Measurements from ENCODE around the gene CIB2. TPM values are rescaled to one million over a fixed set of nuclear protein-coding genes. Genes with fewer than 3 reads are reported as not detected.

CIB2 gene
- polyA plus RNA-seq, 2 of the 4 experiments (the other 2 are of a cell fraction) = 21.2 to 25.3 TPM

DNA sequence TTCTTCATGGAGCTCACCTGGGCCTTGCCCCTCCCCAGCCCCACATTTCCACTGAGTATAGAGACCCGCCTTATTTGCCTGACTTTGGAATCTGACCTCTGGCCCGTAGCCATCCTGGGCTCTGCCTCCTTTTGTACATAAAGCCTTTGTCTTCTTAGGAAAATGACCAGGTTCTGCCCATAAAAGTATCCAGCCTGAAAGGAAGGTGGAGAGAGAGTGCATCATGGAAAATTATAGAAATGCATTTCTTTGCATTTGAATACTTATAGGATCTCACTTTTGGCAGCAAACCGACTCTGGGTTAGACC is 42.5 kb downstream of the CIB2 start:
- no peaks in the 10 kb centered on the region for H3K9me3 ChIP-seq
- ChIA-PET CTCF (interaction anchor here (0.5 to 7.8 kb wide), 5 partner anchors 18 to 334 kb away, joined by 3 to 93 read pairs (median 3); no protein-coding TSS in a partner anchor), POLR2A (no interaction called here)
- 0 out of 3 replicates have a peak, but pooled peaks cover 4% of the 10 kb centered on the region for H3K4me1 ChIP-seq
- H3K4me3 ChIP-seq = no peak overlapping the region
- WGBS (ENCODE audit: missing lambda C conversion rate) = 41% methylated on average over 3 of the region's 3 CpGs
- FAIRE-seq (no peak), ATAC-seq (no peak), DNase-seq (ENCODE audit: low read depth in 1 of 2, low spot score in 1 of 2) (no peak)
- TF ChIP-seq CHD4 (IDR thresholded peaks at IDR 0.05; ENCODE audit: borderline replicate concordance) (no peak), RARB (CRISPR knock-in tag; IDR thresholded peaks at IDR 0.05) (no peak), TP53 (CRISPR knock-in tag; IDR thresholded peaks at IDR 0.05) (no peak), ZSCAN20 (CRISPR knock-in tag; IDR thresholded peaks at IDR 0.05) (no peak)
- TF ChIP-seq, protein P1, sequence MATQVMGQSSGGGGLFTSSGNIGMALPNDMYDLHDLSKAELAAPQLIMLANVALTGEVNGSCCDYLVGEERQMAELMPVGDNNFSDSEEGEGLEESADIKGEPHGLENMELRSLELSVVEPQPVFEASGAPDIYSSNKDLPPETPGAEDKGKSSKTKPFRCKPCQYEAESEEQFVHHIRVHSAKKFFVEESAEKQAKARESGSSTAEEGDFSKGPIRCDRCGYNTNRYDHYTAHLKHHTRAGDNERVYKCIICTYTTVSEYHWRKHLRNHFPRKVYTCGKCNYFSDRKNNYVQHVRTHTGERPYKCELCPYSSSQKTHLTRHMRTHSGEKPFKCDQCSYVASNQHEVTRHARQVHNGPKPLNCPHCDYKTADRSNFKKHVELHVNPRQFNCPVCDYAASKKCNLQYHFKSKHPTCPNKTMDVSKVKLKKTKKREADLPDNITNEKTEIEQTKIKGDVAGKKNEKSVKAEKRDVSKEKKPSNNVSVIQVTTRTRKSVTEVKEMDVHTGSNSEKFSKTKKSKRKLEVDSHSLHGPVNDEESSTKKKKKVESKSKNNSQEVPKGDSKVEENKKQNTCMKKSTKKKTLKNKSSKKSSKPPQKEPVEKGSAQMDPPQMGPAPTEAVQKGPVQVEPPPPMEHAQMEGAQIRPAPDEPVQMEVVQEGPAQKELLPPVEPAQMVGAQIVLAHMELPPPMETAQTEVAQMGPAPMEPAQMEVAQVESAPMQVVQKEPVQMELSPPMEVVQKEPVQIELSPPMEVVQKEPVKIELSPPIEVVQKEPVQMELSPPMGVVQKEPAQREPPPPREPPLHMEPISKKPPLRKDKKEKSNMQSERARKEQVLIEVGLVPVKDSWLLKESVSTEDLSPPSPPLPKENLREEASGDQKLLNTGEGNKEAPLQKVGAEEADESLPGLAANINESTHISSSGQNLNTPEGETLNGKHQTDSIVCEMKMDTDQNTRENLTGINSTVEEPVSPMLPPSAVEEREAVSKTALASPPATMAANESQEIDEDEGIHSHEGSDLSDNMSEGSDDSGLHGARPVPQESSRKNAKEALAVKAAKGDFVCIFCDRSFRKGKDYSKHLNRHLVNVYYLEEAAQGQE (IDR thresholded peaks at IDR 0.05) = no peak
- H3K27ac ChIP-seq = no peak overlapping the region
- peak overlapping the region; percentile 17; the same call in 1 of the 3 replicates for H3K4me2 ChIP-seq

DNA sequence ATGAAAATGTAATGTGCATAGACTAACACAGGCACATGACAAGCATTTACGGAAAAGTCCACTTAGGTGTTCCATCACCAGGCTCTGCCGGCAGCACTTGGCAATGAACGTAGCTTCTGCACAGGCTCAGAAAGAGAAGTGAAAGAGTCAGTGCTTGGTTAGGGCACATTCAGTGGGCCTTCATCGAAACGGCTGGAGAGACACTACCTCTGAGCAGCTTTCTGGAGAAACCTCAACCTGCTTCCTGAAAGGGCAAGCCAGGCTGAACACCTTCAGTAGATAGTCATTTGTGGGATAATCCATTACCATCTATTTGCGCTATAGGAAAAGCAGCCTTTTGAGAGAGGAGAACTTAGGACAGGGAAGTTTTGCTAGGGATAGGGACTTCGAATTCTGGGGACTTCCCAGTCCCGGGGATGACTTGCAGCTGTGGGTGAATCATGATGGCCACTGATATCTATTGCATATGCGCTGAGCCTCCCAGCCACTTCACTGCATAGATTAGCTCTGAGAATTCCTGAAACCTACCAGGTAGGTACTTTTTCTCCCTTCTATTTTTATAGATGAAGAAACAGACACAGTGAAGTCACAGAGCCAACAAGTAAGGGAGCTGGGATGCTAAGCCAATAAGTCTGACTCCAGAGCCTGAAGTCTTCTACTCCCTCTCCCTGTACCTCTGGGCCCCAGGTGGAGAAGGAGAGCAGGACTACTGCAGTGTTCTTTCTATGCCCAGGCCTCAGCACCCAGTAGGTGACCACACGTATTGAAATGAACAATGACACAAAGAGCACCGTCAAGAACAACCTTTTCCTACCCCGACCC is 43.1 kb downstream of the CIB2 start:
- H3K27ac ChIP-seq = no peak overlapping the region
- H3K4me1 ChIP-seq = 0 out of 3 replicates have a peak, but pooled peaks cover 4% of the 10 kb centered on the region
- no peak overlapping the region for H3K4me2 ChIP-seq
- H3K9me3 ChIP-seq = no peaks in the 10 kb centered on the region
- no peak overlapping the region for H3K4me3 ChIP-seq
- 75% methylated on average over 12 of the region's 12 CpGs for WGBS (ENCODE audit: missing lambda C conversion rate)
- no peak for TF ChIP-seq TP53 (CRISPR knock-in tag; IDR thresholded peaks at IDR 0.05)
- TF ChIP-seq FOSL2 (IDR thresholded peaks at IDR 0.05) = no peak
- TF ChIP-seq FOSL2 (CRISPR knock-in tag; IDR thresholded peaks at IDR 0.05) = no peak
- no peak for TF ChIP-seq SMC3 (IDR thresholded peaks at IDR 0.05)
- TF ChIP-seq MYC (IDR thresholded peaks at IDR 0.05; ENCODE audit: borderline replicate concordance, low read length) = no peak
- no peak for TF ChIP-seq CHD4 (IDR thresholded peaks at IDR 0.05; ENCODE audit: borderline replicate concordance)
- TF ChIP-seq, protein P2, sequence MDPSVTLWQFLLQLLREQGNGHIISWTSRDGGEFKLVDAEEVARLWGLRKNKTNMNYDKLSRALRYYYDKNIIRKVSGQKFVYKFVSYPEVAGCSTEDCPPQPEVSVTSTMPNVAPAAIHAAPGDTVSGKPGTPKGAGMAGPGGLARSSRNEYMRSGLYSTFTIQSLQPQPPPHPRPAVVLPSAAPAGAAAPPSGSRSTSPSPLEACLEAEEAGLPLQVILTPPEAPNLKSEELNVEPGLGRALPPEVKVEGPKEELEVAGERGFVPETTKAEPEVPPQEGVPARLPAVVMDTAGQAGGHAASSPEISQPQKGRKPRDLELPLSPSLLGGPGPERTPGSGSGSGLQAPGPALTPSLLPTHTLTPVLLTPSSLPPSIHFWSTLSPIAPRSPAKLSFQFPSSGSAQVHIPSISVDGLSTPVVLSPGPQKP (IDR thresholded peaks at IDR 0.05; ENCODE audit: low read depth, low read length) = no peak
- CTCF ChIA-PET = interaction anchor here (0.5 to 7.8 kb wide), 5 partner anchors 19 to 335 kb away, joined by 3 to 93 read pairs (median 3); no protein-coding TSS in a partner anchor
- DNase-seq (ENCODE audit: low read depth in 1 of 2, low spot score in 1 of 2) (no peak), ATAC-seq (peak in 1 of 2 experiments; percentile 25; a peak in 1 of 6 replicates), FAIRE-seq (no peak)
- POLR2A ChIA-PET = no interaction called here

DNA sequence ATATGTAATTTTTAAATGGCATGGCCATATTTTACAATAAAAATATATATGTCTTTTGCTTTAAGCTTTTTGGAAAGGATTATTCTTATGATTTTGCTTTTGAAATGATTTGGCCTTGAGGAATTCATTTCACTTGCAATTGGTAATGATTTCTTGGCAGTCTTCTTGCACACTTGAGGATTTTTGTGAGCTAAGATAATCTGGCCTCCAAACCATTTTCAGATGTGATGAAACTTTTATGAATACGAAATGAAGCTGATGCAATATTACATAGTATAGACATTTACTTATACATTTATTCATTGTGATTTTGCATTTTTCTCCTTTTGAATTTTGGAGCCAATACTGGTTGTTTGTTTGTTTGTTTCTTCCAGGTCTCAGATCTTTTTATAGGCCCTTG is 45.3 kb downstream of the CIB2 start:
- FAIRE-seq (no peak), ATAC-seq (no peak), DNase-seq (ENCODE audit: low read depth in 1 of 2, low spot score in 1 of 2) (no peak)
- 45% methylated on average over 1 of the region's 1 CpG for WGBS (ENCODE audit: missing lambda C conversion rate)
- ChIA-PET CTCF (interaction anchor here (0.6 to 1.2 kb wide), 3 partner anchors 24 to 155 kb away, joined by 3 to 4 read pairs (median 3); no protein-coding TSS in a partner anchor), POLR2A (interaction anchor here (0.6 kb wide), 1 partner anchor 598 kb away, joined by 3 read pairs; no protein-coding TSS in a partner anchor)
- no peak overlapping the region for H3K4me3 ChIP-seq
- H3K9me3 ChIP-seq = no peaks in the 10 kb centered on the region
- TF ChIP-seq CHD2 (IDR thresholded peaks at IDR 0.05; ENCODE audit: low read length, partially characterized antibody) = no peak
- TF ChIP-seq PHF8 (IDR thresholded peaks at IDR 0.05; ENCODE audit: borderline replicate concordance, low read depth) = no peak
- TF ChIP-seq, protein P1 (IDR thresholded peaks at IDR 0.05) = no peak
- no peak for TF ChIP-seq MYC (IDR thresholded peaks at IDR 0.05; ENCODE audit: borderline replicate concordance, low read length)
- TF ChIP-seq, protein P3, sequence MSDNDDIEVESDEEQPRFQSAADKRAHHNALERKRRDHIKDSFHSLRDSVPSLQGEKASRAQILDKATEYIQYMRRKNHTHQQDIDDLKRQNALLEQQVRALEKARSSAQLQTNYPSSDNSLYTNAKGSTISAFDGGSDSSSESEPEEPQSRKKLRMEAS (IDR thresholded peaks at IDR 0.05) = no peak
- TF ChIP-seq SREBF2 (IDR thresholded peaks at IDR 0.05) = no peak
- TF ChIP-seq TP53 (CRISPR knock-in tag; IDR thresholded peaks at IDR 0.05) = no peak
- TF ChIP-seq CBX2 (IDR thresholded peaks at IDR 0.05; ENCODE audit: borderline replicate concordance, low read depth) = no peak
- no peak for TF ChIP-seq HEYL (CRISPR knock-in tag; IDR thresholded peaks at IDR 0.05)
- TF ChIP-seq JUNB (IDR thresholded peaks at IDR 0.05) = no peak
- TF ChIP-seq FOSB (CRISPR knock-in tag; IDR thresholded peaks at IDR 0.05) = no peak
- no peak for TF ChIP-seq NR3C1 (IDR thresholded peaks at IDR 0.05)
- no peak for TF ChIP-seq MAFK (IDR thresholded peaks at IDR 0.05; ENCODE audit: partially characterized antibody)
- TF ChIP-seq SMC3 (IDR thresholded peaks at IDR 0.05) = no peak
- TF ChIP-seq ZC3H11A (IDR thresholded peaks at IDR 0.05) = no peak
- TF ChIP-seq, protein P2 (IDR thresholded peaks at IDR 0.05; ENCODE audit: low read depth, low read length) = no peak
- 0 out of 3 replicates have a peak, but pooled peaks cover 4% of the 10 kb centered on the region for H3K4me1 ChIP-seq
- H3K4me2 ChIP-seq = no peak overlapping the region
- no peak overlapping the region for H3K27ac ChIP-seq

Data from A549 (cell line).